Left renal cortex interstitium (tissue), 4 donors: ENCODE measurements around the gene PI4KA. TPM values are rescaled to one million over a fixed set of nuclear protein-coding genes. Genes with fewer than 3 reads are reported as not detected.

Experiments used
- DNase-seq, 4 donors: peaks; one replicate each; pipeline ENCODE4 v3.0.0-alpha.2; 2013; ENCODE audit warnings: low read depth in 4 of 4, low spot score in 2 of 4, missing footprints in 1 of 4
- polyA plus RNA-seq, 4 donors: library from polyadenylated mRNA; unstranded; fragments of 120-200 nt; gene quantifications; one replicate each; pipeline ENCODE4 v1.2.1, GENCODE V29; 2013; ENCODE audit not compliant: insufficient read length in 4 of 4

PI4KA gene
- polyA plus RNA-seq, 4 donors = 54.2 to 105 (median 77.0) TPM

DNA sequence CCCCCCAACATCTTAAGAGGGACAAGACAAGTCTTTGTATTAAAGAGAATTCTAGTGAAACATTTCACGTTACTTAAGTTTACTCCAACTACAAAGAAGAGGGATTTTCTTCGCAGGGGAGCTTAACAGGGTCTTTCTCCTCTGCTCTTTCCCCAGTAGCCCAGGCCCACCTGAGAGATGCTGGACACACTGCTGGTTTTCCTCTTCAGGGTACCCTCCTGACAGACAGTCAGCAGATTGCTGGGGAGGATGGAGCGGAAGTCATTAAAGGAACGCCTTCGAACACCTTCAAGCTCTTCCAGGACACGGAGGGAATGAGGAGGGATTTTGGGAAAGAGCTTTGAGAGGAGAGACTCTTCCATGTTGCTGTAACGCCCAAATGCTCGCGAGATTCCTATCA lies 39.1 kb downstream of the PI4KA start:
- no peak for DNase-seq

DNA sequence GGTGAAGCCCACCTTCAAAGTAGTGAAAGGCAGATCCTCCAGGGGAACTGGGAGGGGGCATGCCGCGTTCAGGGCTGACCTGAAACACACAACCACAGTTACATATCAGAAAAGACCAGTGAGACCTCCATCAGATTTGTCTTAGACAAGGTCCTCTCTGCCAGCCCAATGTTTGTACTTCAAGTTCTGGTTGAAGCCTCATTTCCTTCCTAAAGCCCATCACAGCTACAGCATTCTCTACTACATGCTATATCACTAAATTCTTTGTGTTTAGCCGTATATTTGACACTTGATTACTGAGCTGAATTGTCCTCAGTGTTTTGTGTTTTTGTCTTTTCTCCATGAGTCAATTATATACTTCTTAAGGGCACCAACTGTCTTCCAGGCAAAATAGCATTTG lies 40.1 kb downstream of the PI4KA start:
- no peak for DNase-seq

DNA sequence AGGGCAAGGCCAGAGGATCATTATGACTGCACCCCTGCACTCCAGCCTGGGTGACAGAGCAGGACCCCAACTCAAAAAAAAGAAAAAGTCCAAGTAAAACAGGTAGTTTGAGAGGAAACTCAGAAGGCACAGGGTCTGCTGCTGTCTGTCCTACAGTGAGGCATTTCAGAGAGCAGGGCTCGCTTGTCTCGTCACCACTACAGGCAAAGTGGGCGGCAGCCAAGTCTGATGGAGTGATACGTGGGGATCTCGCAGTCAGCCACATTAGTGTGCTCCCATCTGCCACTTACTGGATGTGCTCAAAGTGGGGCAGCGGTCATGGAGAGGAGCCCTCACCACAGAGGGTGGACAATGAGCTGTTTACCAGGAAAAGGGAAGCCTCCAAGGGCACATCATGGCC lies 42.1 kb downstream of the PI4KA start:
- no peak for DNase-seq

DNA sequence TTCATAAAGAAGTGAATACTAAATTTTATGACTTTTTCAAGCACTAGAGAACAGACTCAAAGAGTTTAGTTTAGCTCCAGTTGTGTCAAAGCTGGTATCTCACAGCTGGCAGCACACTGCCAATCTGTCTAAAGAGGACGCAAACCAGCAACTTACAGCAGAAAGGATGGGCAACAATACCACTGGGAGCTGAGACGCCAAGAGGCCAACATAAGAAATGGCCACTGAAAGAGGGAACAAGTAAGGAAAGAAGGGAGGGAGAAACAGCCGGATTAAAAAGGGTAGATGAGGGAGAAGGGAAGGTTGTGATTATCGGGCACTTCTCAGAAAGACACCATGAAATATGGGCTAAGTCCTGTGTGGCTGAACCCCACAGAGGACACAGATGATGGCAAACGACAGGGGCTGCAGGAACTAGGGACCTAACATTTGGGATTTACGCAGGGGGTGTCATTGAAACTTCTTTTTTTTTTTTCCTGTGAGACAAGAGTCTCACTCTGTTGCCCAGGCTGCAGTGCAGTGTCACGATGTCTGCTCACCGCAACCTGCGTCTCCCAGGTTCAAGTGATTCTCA lies 43.0 kb downstream of the PI4KA start:
- no peak for DNase-seq

DNA sequence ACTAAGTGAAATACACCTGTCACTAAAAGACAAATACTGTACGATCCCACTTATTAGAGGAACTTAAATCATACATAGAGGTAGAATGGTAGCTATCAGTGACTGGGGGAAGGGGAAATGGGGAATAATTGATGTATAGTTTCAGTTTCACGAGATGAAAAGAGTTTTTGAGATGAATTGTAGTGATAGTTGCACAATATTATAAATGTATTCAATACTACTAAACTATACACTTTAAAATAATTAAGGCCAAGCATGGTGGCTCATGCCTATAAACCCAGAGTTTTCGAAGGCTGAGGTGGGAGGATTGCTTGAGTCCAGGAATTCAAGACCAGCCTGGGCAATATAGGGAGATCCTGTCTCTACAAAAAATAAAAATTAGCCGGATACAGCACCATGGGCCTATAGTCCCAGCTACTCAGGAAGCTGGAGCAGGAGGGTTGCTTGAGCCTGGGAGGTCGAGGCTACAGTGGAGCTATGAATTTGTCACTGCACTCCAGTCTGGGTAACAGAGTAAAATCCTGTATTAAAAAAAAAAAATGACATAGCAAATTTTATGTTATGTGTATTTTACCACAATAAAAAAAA lies 44.3 kb downstream of the PI4KA start:
- no peak for DNase-seq

DNA sequence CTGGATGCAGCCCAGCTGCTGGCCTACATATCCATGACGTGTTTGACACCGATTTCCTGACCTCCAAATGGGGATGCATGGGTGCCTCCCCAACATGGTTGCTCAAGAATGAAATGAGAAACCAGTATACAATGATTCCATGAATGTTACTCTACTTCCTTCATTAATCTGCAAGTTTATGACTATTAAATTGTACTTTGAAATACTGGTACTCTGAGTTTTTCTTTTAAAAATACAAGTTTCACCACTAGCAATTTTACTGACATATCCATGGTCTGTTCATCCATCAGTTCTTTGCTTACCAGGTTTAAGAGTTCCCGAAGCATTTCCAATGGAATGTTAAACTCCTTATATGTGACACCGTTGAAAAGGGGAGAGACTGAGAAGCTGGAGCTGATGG lies 45.6 kb downstream of the PI4KA start:
- no peak for DNase-seq

DNA sequence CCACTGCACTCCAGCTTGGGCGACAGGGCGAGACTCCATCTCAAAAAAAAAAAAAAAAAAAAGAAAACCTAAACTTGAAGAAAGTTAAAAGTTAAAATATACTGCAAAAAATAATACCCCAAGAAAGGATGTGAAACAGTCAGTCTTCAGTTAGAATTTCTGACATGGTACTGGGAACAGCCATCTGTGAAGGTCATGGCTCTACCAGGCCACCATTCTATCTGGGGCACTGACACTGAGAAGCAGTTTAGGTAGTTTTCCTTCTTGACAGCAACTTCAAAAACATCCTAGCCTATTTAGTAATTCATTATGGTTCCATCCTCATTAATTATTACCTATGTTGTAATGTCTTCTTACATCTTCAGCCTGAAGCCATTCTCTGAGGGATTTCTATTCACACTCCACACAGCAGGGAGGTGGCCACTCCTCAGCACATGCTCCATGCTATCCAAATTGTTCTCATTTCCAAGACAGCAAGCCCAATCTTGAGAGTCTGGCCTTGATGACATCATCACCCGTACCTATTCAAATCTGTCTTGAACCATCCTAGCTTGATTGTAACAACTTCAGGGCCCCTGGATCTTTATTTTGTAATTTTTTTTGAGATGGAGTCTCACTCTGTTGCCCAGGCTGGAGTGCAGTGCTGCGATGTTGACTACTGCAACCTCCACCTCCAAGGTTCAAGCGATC lies 46.5 kb downstream of the PI4KA start:
- no peak for DNase-seq

DNA sequence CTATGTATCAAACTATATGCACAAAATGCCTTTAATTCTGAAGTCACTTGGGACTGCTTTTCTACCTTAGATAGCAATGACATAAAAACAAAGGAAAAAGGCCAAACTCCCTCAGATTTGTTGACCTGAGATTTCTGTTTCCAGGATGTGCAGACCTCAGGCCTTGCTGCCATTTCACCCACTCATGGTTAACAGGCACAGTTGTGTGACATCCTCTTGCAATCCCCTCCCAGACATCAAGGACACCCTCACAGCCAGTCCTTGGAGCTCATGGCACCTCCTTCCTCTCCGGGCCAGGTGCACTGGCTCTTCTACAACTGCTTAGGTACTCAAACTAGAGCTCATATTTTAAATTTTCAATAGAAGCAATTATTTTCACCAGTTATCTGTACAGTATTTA lies 47.4 kb downstream of the PI4KA start:
- no peak for DNase-seq

DNA sequence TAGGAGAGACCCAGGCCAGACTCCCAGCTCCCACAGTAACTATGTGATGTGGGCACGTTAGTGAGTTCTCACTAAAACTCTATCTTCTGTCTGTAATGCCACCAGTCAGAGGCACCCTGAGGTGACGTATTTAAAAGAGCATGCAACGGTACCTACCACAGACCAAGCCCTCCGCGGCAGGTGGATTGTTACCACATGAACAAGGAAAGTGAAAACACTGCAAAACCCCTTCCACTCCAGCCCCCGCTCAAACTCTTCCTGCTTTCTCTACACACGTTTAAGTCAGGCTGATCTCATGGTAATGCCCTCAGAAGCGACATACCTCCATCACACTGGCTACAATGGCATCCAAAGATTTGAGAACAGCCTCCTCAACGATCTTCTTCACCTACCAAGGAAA lies 48.0 kb downstream of the PI4KA start:
- no peak for DNase-seq

DNA sequence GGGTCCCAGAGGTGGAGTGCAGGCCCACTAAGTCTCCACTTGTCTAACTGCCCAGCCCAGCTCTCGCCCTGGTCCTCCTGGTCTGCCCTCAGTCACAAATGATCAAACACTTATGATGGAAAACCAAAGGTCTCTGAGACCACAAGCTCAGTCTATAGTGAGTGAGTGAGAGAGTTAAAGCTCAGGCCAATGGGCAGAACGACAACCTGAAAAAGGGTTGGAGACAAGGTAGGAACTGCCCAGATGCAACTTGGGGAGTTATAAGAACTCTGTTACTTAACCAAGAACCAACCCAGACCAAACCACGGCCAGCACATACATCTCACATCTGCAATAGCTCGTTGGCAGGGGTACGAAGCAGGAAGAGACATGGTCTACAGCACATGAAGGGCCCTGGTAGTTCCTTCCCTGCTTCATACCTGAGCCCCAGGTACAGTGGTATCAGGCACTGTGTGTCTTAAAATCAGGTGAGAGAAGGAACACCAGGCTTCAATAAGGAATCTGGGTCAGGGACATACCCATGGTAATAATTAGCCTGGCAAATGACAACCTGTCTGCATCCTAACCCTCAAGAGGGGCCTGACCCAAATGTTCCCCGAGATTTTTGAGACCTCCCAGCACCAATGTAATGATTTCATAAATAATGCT lies 48.9 kb downstream of the PI4KA start:
- no peak for DNase-seq

DNA sequence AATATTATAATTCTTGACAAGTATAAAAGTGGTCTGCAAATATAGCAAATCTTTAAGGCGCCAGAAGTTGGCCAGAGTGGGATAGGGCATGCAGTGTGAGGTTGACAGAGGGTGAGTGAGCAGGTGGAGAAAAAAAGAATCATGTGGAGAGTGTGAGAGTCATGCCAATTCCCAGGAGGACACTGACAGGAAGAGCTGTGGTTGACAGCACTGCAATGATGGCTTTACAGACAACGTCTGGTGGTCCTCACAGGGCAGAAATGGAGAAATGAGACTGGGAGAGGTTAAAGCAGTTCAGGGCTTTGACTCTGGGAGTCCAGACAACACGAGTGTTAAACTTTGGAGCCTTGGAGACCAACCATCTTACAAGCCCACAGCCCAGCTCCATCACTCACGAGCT lies 49.8 kb downstream of the PI4KA start:
- DNase-seq = no peak

DNA sequence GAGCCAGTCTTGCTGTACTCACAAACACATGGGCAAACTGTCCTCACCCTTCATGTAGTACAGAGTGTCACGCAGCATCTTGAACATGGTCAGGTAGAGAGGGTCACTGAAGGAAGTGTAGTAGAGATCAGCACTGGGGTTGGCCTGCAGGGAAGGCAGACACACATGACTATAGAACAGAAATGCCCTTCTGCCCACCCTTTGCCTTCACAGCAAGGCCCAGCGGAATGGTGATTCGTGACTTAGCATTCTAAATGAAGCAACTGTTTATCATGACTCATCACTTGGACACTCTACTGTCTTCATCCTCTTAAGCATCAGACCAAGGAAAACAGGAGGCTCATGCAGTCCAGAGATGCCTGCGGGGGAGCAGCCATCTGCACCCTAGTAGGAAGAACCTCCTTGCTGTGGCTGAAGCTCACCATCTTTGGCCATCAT lies 51.3 kb downstream of the PI4KA start:
- DNase-seq = no peak

DNA sequence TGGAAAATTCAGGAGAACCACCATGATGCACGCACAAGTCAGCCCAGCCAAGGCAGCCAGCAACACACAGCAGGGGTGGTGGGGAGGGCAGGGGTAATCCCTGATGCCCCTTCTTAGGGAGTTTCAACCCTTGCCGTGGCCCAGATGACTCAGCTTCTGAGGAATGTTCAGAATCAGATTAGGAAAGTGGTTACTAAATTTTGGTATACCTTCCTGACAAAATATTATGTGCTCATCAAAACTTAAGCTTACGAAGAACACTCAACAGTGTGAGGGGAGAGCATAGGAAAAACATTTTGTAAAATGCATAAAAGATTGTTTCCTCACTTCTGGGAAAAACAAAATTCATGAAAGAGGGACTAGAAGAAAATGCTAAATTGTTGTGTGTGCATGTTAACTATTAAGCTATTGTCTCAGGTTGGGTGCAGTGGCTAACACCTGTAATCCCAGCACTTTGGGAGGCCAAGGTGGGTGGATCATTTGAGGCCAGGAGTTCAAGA lies 52.6 kb downstream of the PI4KA start:
- no peak for DNase-seq

DNA sequence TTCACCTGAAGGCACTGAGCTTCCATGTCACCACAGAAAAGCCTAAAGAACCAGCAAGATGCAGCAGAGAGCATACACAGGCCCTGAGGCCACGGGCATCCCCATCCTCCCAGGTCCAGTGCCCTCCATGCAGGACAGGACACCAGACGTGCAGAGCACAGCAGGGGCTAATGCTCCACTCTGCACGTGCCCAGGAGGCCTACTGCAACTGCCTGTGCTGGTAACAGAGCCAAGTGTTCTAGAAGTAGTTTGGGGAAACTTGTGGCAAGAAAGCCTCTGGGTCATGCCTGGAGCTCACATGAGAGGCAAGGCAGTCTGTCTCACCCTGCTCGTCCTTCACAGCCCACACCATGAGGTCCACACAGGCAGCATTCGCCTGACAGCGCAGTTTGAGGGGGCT lies 54.0 kb downstream of the PI4KA start:
- no peak for DNase-seq

DNA sequence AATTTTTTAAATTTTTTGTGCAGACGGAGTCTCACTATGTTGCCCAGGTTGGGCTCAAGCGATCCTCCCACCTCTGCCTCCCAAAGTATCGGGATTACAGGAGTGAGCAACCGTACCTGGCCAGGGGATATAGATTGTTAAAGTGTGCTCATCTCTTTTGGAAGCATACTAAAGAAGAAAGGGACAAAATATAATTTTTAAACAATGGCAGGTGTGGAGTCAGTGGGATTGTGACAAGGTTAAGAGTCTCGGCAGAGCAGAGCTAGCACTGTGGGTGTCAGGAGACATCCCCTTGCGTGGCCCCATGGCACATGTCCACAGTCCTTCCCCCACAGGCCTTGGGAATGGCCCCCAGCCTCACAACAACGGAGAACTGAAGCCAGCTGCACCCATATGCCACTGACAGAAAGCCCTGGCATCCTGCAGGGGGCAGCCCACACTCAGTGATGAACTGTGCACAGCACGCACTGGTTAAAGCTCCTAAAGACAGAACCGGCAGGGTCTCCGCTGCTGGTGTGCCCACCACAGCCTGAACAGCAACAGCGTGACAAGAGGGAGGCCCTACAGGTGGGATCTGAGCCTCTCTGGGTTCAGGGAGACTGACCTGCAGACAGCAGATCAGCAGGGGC lies 54.8 kb downstream of the PI4KA start:
- DNase-seq = peak in 1 of 4 donors; percentile 16

DNA sequence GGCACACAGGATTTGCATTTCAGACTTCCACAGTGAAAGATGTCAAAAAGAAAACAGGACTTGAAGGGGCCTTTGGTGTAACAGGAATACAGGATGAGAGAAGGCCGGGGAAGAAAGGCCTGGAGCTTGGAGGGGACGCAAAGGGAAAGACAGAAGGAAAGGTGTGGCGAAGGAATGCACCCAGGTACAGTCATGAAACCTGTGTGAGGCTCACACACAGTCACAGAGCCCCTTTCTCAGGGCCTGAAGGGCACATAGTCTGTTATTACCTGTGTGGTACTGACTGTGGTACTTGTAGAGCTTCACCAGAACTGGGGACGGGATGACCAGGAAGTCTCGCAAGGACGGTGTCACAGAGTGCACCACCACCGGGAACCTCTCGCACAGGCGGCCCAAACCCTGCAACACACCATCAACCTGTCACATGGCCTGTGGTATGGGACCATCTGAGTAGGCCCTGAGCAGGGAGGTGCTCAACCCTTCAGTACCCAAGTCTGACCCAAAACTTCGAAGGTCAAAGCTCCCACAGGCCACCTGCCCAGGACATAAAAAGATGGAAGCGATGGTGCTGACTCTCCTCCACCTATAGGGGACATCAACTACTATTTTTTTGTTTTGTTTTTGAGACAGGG lies 55.6 kb downstream of the PI4KA start:
- no peak for DNase-seq

DNA sequence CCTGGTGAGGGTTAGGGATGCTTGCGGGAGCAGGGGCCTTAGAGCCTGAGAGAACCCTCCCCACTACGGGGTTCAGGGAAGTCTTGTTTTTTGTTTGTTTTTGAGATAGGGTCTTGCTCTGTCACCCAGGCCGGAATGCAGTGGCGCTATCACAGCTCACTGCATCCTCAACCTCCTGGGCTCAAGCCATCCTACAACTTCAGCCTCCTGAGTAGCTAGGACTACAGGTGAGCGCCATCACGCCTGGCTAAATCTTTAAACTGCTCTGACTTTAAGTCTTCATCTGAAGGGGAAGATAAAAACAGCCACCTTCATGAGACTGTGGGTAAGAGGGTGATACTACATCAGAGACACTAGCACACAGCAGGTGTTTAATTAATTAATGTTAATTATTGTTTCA lies 56.2 kb downstream of the PI4KA start:
- no peak for DNase-seq

DNA sequence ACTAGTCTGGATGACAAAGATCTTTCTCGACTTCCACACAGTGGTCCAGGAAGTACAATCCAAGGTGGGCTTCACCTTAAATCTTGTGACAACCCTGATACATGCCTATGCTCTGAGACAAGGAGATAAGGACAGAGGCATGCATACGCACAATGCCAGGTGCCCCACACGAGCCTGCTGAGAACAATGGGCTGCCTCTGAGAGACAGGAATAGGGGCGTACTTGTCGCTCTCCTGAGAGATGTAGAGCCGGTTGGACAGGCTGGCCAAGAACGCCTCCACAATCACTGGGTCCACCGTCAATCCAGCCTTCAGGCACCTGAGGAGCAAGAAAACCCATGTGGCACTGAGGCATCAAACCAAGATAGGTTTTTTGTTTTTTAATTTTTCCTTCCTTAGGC lies 59.2 kb downstream of the PI4KA start:
- no peak for DNase-seq

DNA sequence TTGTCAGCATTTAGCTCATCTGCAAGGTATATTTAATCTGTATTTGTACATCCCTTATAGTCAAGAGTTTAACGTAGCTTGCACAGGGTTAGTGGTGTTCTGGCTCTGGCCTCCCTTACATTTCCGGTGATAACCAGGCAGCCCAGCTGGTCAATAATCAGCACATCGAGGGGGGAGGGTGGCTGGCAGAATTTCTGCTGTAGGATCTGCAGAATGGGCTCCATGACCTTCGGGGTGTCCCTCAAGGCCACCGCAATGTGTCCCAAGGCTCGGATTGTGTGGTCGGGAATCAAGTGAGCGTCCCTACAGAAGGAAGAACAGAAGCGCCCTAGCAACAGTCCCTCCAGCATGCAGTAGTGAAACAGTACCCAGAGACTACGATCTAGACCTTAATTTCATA lies 59.6 kb downstream of the PI4KA start:
- DNase-seq = no peak

DNA sequence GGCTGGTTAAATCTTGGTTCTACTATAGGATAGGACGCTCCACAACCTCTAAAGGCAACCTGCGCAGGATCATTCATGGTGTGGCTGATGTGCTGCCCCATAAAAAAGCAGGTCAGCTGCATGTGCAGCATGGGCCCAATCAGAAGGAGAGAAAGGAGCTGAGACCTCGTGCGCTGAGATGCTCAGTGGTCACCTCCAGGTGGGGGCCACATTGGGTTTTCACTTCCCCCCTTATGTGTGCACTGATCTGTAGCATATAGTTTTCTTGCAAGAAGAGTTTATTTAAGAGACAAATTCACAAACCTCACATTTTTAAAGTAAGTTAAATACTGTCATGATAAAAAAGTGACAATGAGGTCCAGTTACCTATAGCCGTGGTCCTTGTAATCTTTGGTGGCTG lies 60.4 kb downstream of the PI4KA start:
- no peak for DNase-seq

DNA sequence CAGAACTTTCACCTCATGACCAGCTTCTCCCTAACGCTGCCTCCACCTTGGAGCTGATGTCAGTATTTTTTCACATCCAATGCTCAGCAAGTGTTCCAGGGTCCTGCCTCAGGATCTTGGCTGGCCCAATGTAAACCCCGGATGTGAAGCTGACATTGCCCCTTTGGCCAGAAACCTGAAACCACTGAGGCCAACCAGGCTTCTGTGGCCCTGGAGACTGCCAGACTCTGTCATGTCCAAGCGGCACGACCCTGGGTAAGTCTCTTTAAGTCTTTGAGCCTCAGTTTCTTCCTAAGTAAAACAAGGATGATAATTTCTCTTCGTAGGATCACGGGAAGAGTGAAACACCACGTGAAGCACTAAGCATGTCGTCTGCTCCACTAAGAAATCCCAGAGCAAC lies 61.9 kb downstream of the PI4KA start:
- no peak for DNase-seq
